ENCODE data around the gene PRR20C. TPM values are rescaled to one million over a fixed set of nuclear protein-coding genes. Genes with fewer than 3 reads are reported as not detected.

PRR20C gene
- total and polyA plus RNA-seq, 3 donors from 2014 or later: 0.25 to 0.39 TPM; not detected in 1

- intact Hi-C loops (cut with DNase I; ENCODE audit: low total_unique reads): no loop called here
- TF ChIP-seq POLR2A (IDR thresholded peaks at IDR 0.05): no peak
- TF ChIP-seq, protein P1, sequence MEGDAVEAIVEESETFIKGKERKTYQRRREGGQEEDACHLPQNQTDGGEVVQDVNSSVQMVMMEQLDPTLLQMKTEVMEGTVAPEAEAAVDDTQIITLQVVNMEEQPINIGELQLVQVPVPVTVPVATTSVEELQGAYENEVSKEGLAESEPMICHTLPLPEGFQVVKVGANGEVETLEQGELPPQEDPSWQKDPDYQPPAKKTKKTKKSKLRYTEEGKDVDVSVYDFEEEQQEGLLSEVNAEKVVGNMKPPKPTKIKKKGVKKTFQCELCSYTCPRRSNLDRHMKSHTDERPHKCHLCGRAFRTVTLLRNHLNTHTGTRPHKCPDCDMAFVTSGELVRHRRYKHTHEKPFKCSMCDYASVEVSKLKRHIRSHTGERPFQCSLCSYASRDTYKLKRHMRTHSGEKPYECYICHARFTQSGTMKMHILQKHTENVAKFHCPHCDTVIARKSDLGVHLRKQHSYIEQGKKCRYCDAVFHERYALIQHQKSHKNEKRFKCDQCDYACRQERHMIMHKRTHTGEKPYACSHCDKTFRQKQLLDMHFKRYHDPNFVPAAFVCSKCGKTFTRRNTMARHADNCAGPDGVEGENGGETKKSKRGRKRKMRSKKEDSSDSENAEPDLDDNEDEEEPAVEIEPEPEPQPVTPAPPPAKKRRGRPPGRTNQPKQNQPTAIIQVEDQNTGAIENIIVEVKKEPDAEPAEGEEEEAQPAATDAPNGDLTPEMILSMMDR (IDR thresholded peaks at IDR 0.05): no peak
- no peak for DNase-seq
- no peak overlapping the region for H3K27ac ChIP-seq
- H3K9me3 ChIP-seq: no peaks in the 10 kb centered on the region
- H3K27me3 ChIP-seq: no peaks in the 10 kb centered on the region
- no peaks in the 10 kb centered on the region for H3K4me1 ChIP-seq
- no peak overlapping the region for H3K4me3 ChIP-seq
- 77 to 91% methylated on average over 1 of the region's 1 CpG for WGBS, 2 donors
- no peaks in the 10 kb centered on the region for H3K36me3 ChIP-seq (ENCODE audit: low read depth, missing control alignments)
These were observed 37.8 kb downstream of the PRR20C start for GRCh38 chr13:57191667-57192066.

Small RNA genes within 50 kb of the gene (small RNA-seq; reads per million reads assigned to genes)
- 0 reads per million in 2 donors for gene PRR20FP

Other genes starting within 250 kb of the PRR20C start
- gene PRR20A, start 13.1 kb upstream of the PRR20C start, total RNA-seq: under 1 TPM in 1 of 2 donors, not detected in 1; 0.16 TPM
- not detected for gene PRR20A, start 13.1 kb upstream of the PRR20C start, polyA plus RNA-seq (ENCODE audit: insufficient read depth, low read depth, low replicate concordance)
- gene PRR20B, start 6.6 kb upstream of the PRR20C start, total RNA-seq: under 1 TPM in 1 of 2 donors, not detected in 1; 0.16 TPM
- gene PRR20B, start 6.6 kb upstream of the PRR20C start, polyA plus RNA-seq (ENCODE audit: insufficient read depth, low read depth, low replicate concordance): not detected
- gene PRR20D, start 6.6 kb downstream of the PRR20C start, total RNA-seq: under 1 TPM in 1 of 2 donors, not detected in 1; 0.16 TPM
- not detected for gene PRR20D, start 6.6 kb downstream of the PRR20C start, polyA plus RNA-seq (ENCODE audit: insufficient read depth, low read depth, low replicate concordance)
- under 1 TPM in 1 of 2 donors, not detected in 1; 0.16 TPM for gene PRR20E, start 13.1 kb downstream of the PRR20C start, total RNA-seq
- gene PRR20E, start 13.1 kb downstream of the PRR20C start, polyA plus RNA-seq (ENCODE audit: insufficient read depth, low read depth, low replicate concordance): not detected